Measurements from ENCODE around the gene RBM12. TPM values are rescaled to one million over a fixed set of nuclear protein-coding genes. Genes with fewer than 3 reads are reported as not detected.

Gene RBM12
- polyA plus RNA-seq, 1 donor from 2014 or later, result 53.9 TPM

GRCh38 chr20:35650632-35651031 is 14.1 kb downstream of the RBM12 start:
- no peaks in the 10 kb centered on the region for H3K27me3 ChIP-seq (ENCODE audit: insufficient read depth, low read depth, low read length)
- no peak overlapping the region for H3K4me3 ChIP-seq (ENCODE audit: low read length)
- peaks cover 87% of the 10 kb centered on the region for H3K79me2 ChIP-seq (replicated peaks; ENCODE audit: insufficient read depth, low read length)
- H3K9ac ChIP-seq (ENCODE audit: low read length), result no peak overlapping the region
- no peaks in the 10 kb centered on the region for H3K9me2 ChIP-seq (ENCODE audit: insufficient read depth, low read length)
- no peaks in the 10 kb centered on the region for H3F3A ChIP-seq (ENCODE audit: insufficient read depth, low read length, poor library complexity, severe bottlenecking)
- no peak overlapping the region for H2AFZ ChIP-seq (ENCODE audit: low read depth, low read length)
- TF ChIP-seq POLR2AphosphoS5 (IDR thresholded peaks at IDR 0.05) (no peak), TAF1 (IDR thresholded peaks at IDR 0.05; ENCODE audit: low read depth) (no peak), MXI1 (conservative IDR thresholded peaks at IDR 0.05; ENCODE audit: poor library complexity, severe bottlenecking) (no peak), SMC3 (conservative IDR thresholded peaks at IDR 0.05; ENCODE audit: poor library complexity) (no peak), RAD21 (conservative IDR thresholded peaks at IDR 0.05) (no peak), EP300 (conservative IDR thresholded peaks at IDR 0.05; ENCODE audit: poor library complexity, severe bottlenecking) (no peak), REST (IDR thresholded peaks at IDR 0.05; ENCODE audit: borderline replicate concordance) (no peak), EZH2 (IDR thresholded peaks at IDR 0.05; ENCODE audit: borderline replicate concordance, insufficient read depth, low read length, poor library complexity, severe bottlenecking) (no peak)
- H3K4me2 ChIP-seq (ENCODE audit: low read length), result no peak overlapping the region
- H3K36me3 ChIP-seq (ENCODE audit: insufficient read depth, low read length), result no peaks in the 10 kb centered on the region
- H4K20me1 ChIP-seq (ENCODE audit: insufficient read depth), result no peaks in the 10 kb centered on the region
- no peak overlapping the region for H3K27ac ChIP-seq (ENCODE audit: low read length)
- H3K9me3 ChIP-seq (ENCODE audit: low read length), result no peaks in the 10 kb centered on the region

- no peak overlapping the region for H2AFZ ChIP-seq (ENCODE audit: low read depth, low read length)
- H3K27ac ChIP-seq (ENCODE audit: low read length), result no peak overlapping the region
- no peak overlapping the region for H3K4me2 ChIP-seq (ENCODE audit: low read length)
- no peaks in the 10 kb centered on the region for H3K36me3 ChIP-seq (ENCODE audit: insufficient read depth, low read length)
- H3F3A ChIP-seq (ENCODE audit: insufficient read depth, low read length, poor library complexity, severe bottlenecking), result no peaks in the 10 kb centered on the region
- no peaks in the 10 kb centered on the region for H3K9me2 ChIP-seq (ENCODE audit: insufficient read depth, low read length)
- no peaks in the 10 kb centered on the region for H4K20me1 ChIP-seq (ENCODE audit: insufficient read depth)
- H3K4me3 ChIP-seq (ENCODE audit: low read length), result no peak overlapping the region
- peaks cover 79% of the 10 kb centered on the region for H3K79me2 ChIP-seq (replicated peaks; ENCODE audit: insufficient read depth, low read length)
- H3K9ac ChIP-seq (ENCODE audit: low read length), result no peak overlapping the region
- no peak for TF ChIP-seq EZH2 (IDR thresholded peaks at IDR 0.05; ENCODE audit: borderline replicate concordance, insufficient read depth, low read length, poor library complexity, severe bottlenecking)
- no peak for TF ChIP-seq MXI1 (conservative IDR thresholded peaks at IDR 0.05; ENCODE audit: poor library complexity, severe bottlenecking)
- no peak for TF ChIP-seq RAD21 (conservative IDR thresholded peaks at IDR 0.05)
- TF ChIP-seq EP300 (conservative IDR thresholded peaks at IDR 0.05; ENCODE audit: poor library complexity, severe bottlenecking), result no peak
- no peak for TF ChIP-seq TAF1 (IDR thresholded peaks at IDR 0.05; ENCODE audit: low read depth)
- no peak for TF ChIP-seq SMC3 (conservative IDR thresholded peaks at IDR 0.05; ENCODE audit: poor library complexity)
- no peaks in the 10 kb centered on the region for H3K27me3 ChIP-seq (ENCODE audit: insufficient read depth, low read depth, low read length)
- H3K9me3 ChIP-seq (ENCODE audit: low read length), result no peaks in the 10 kb centered on the region
Measured at GRCh38 chr20:35648836-35649235, 15.9 kb downstream of the RBM12 start.

- H2AFZ ChIP-seq (ENCODE audit: low read depth, low read length), result no peak overlapping the region
- no peak overlapping the region for H3K9ac ChIP-seq (ENCODE audit: low read length)
- no peaks in the 10 kb centered on the region for H3K9me3 ChIP-seq (ENCODE audit: low read length)
- H3K27me3 ChIP-seq (ENCODE audit: insufficient read depth, low read depth, low read length), result no peaks in the 10 kb centered on the region
- H3K79me2 ChIP-seq (replicated peaks; ENCODE audit: insufficient read depth, low read length), result peaks cover 61% of the 10 kb centered on the region
- H3K4me3 ChIP-seq (ENCODE audit: low read length), result no peak overlapping the region
- TF ChIP-seq SMC3 (conservative IDR thresholded peaks at IDR 0.05; ENCODE audit: poor library complexity) (no peak), REST (IDR thresholded peaks at IDR 0.05; ENCODE audit: borderline replicate concordance) (no peak), MXI1 (conservative IDR thresholded peaks at IDR 0.05; ENCODE audit: poor library complexity, severe bottlenecking) (no peak), POLR2AphosphoS5 (IDR thresholded peaks at IDR 0.05) (no peak), EP300 (conservative IDR thresholded peaks at IDR 0.05; ENCODE audit: poor library complexity, severe bottlenecking) (no peak), RAD21 (conservative IDR thresholded peaks at IDR 0.05) (no peak), TAF1 (IDR thresholded peaks at IDR 0.05; ENCODE audit: low read depth) (no peak), EZH2 (IDR thresholded peaks at IDR 0.05; ENCODE audit: borderline replicate concordance, insufficient read depth, low read length, poor library complexity, severe bottlenecking) (no peak)
- TF ChIP-seq, protein P1, sequence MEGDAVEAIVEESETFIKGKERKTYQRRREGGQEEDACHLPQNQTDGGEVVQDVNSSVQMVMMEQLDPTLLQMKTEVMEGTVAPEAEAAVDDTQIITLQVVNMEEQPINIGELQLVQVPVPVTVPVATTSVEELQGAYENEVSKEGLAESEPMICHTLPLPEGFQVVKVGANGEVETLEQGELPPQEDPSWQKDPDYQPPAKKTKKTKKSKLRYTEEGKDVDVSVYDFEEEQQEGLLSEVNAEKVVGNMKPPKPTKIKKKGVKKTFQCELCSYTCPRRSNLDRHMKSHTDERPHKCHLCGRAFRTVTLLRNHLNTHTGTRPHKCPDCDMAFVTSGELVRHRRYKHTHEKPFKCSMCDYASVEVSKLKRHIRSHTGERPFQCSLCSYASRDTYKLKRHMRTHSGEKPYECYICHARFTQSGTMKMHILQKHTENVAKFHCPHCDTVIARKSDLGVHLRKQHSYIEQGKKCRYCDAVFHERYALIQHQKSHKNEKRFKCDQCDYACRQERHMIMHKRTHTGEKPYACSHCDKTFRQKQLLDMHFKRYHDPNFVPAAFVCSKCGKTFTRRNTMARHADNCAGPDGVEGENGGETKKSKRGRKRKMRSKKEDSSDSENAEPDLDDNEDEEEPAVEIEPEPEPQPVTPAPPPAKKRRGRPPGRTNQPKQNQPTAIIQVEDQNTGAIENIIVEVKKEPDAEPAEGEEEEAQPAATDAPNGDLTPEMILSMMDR (IDR thresholded peaks at IDR 0.05; ENCODE audit: poor library complexity, severe bottlenecking), result no peak
- H3K36me3 ChIP-seq (ENCODE audit: insufficient read depth, low read length), result no peaks in the 10 kb centered on the region
- H3K4me2 ChIP-seq (ENCODE audit: low read length), result no peak overlapping the region
- H3K9me2 ChIP-seq (ENCODE audit: insufficient read depth, low read length), result no peaks in the 10 kb centered on the region
- no peaks in the 10 kb centered on the region for H4K20me1 ChIP-seq (ENCODE audit: insufficient read depth)
- H3F3A ChIP-seq (ENCODE audit: insufficient read depth, low read length, poor library complexity, severe bottlenecking), result peaks cover 4% of the 10 kb centered on the region
- H3K27ac ChIP-seq (ENCODE audit: low read length), result no peak overlapping the region
Measured at GRCh38 chr20:35644806-35645205, 19.9 kb downstream of the RBM12 start.

All from neural cell (in vitro differentiated cells).